ENCODE measurements around the gene IKZF3. TPM values are rescaled to one million over a fixed set of nuclear protein-coding genes. Genes with fewer than 3 reads are reported as not detected.

Gene IKZF3
- total RNA-seq, 4 donors from 2014 or later, result 0.98 to 1.9 (median 1.4) TPM

- no peak for TF ChIP-seq CTCF (IDR thresholded peaks at IDR 0.05; ENCODE audit: low read depth)
Measured at GRCh38 chr17:39812466-39812865, 51.6 kb downstream of the IKZF3 start.

GRCh38 chr17:39810939-39811728 lies 53.0 kb downstream of the IKZF3 start:
- TF ChIP-seq CTCF (IDR thresholded peaks at IDR 0.05; ENCODE audit: low read depth), result no peak

GRCh38 chr17:39809221-39809620 lies 54.9 kb downstream of the IKZF3 start:
- no peak for TF ChIP-seq CTCF (IDR thresholded peaks at IDR 0.05; ENCODE audit: low read depth)

- no peak for TF ChIP-seq CTCF (IDR thresholded peaks at IDR 0.05; ENCODE audit: low read depth)
Measured at GRCh38 chr17:39808409-39808997, 55.6 kb downstream of the IKZF3 start.

GRCh38 chr17:39804839-39805238 lies 59.3 kb downstream of the IKZF3 start:
- TF ChIP-seq CTCF (IDR thresholded peaks at IDR 0.05; ENCODE audit: low read depth), result no peak

GRCh38 chr17:39801055-39801454 lies 63.1 kb downstream of the IKZF3 start:
- TF ChIP-seq CTCF (IDR thresholded peaks at IDR 0.05; ENCODE audit: low read depth), result no peak

- no peak for TF ChIP-seq CTCF (IDR thresholded peaks at IDR 0.05; ENCODE audit: low read depth)
Measured at GRCh38 chr17:39800540-39800939, 63.6 kb downstream of the IKZF3 start.
